H1 (cell line): ENCODE measurements around the gene FOSB. TPM values are rescaled to one million over a fixed set of nuclear protein-coding genes. Genes with fewer than 3 reads are reported as not detected.

ENCODE experiments used
- CTCF ChIA-PET: fragments of 300-600 bp; sonication (Branson Sonifier 250); formaldehyde crosslinking; loops from one replicate; lab custom pipeline; 2021; ENCODE audit not compliant: partially characterized antibody; lab: Charles Lee
- POLR2A ChIA-PET: fragments of 300-600 bp; sonication (Branson Sonifier 250); formaldehyde crosslinking; loops from one replicate; lab custom pipeline; 2021; ENCODE audit warnings: inconsistent platforms; ENCODE audit not compliant: partially characterized antibody; lab: Charles Lee
- DNase-seq, 2 experiments: peaks; one replicate each; pipeline versions ENCODE4 v3.0.0 to v3.0.0-alpha.2; 2010 to 2022; ENCODE audit warnings: low spot score in 2 of 2, low read depth in 1 of 2, mixed read lengths in 1 of 2
- FAIRE-seq: peaks from 2 replicates; lab custom pipeline; 2011; peaks lifted over from hg19 to GRCh38; lab: Jason Lieb, UNC
- H2AFZ ChIP-seq: 2 replicates; pipeline ENCODE4 v1.8.1; 2012; ENCODE audit warnings: low read length, inconsistent platforms
- H2AK5ac ChIP-seq: 2 replicates; pipeline ENCODE4 v1.6.1; 2013; ENCODE audit warnings: low read depth, low read length
- H2BK120ac ChIP-seq: replicated peaks from 2 replicates; pipeline ENCODE3; 2013; ENCODE audit warnings: low read depth, low read length, inconsistent platforms
- H2BK12ac ChIP-seq: 2 replicates; pipeline ENCODE4 v1.6.1; 2013; ENCODE audit warnings: low read depth, low read length
- H2BK15ac ChIP-seq: 2 replicates; pipeline ENCODE4 v1.6.1; 2013; ENCODE audit warnings: low read length
- H2BK20ac ChIP-seq: 2 replicates; pipeline ENCODE4 v1.6.1; 2013; ENCODE audit warnings: low read length
- H2BK5ac ChIP-seq: 2 replicates; pipeline ENCODE4 v1.6.1; 2013; ENCODE audit warnings: low read depth, low read length
- H3K14ac ChIP-seq: 2 replicates; pipeline ENCODE4 v1.6.1; 2013; ENCODE audit warnings: inconsistent platforms; ENCODE audit not compliant: insufficient read length
- H3K18ac ChIP-seq: 2 replicates; pipeline ENCODE4 v1.6.1; 2013; ENCODE audit warnings: low read length; ENCODE audit errors: extremely low read depth
- H3K23ac ChIP-seq: 2 replicates; pipeline ENCODE4 v1.6.1; 2013; ENCODE audit warnings: inconsistent platforms; ENCODE audit not compliant: insufficient read length
- H3K23me2 ChIP-seq: 2 replicates; pipeline ENCODE4 v1.6.1; 2013; ENCODE audit warnings: low read depth, low read length
- H3K27ac ChIP-seq: 2 replicates; pipeline ENCODE4 v1.6.1; 2011; ENCODE audit warnings: low read depth, low read length, inconsistent platforms
- H3K27me3 ChIP-seq, 4 experiments: replicated peaks in 1 of 4; 1 replicate in 1 of 4; 2 replicates in 3 of 4; pipeline versions ENCODE4 v1.6.1 to v1.8.1; 2011 to 2013; ENCODE audit warnings: low read length in 3 of 4, mild to moderate bottlenecking in 3 of 4, inconsistent platforms in 2 of 4, mixed read lengths in 2 of 4, moderate library complexity in 1 of 4; ENCODE audit not compliant: control insufficient read depth in 3 of 4, insufficient read depth in 3 of 4; ENCODE audit errors: extremely low read depth in 1 of 4
- H3K36me3 ChIP-seq, 4 experiments: 2 replicates each; pipeline versions ENCODE4 v1.6.1 to v1.8.1; 2011 to 2013; ENCODE audit warnings: mild to moderate bottlenecking in 4 of 4, low read length in 3 of 4, moderate library complexity in 2 of 4, control low read depth in 1 of 4, inconsistent platforms in 1 of 4; ENCODE audit not compliant: insufficient read depth in 4 of 4, control insufficient read depth in 2 of 4
- H3K4ac ChIP-seq: replicated peaks from 2 replicates; pipeline ENCODE3; 2013; ENCODE audit warnings: low read length, low read depth, mixed read lengths, inconsistent platforms; ENCODE audit not compliant: insufficient read length
- H3K4me1 ChIP-seq, 4 experiments: replicated peaks in 1 of 4; 1 replicate in 1 of 4; 2 replicates in 3 of 4; pipeline versions ENCODE4 v1.6.1 to v1.8.1; 2011 to 2013; ENCODE audit warnings: low read length in 3 of 4, inconsistent platforms in 2 of 4, mixed read lengths in 1 of 4; ENCODE audit not compliant: insufficient read depth in 4 of 4, control insufficient read depth in 3 of 4
- H3K4me2 ChIP-seq, 2 experiments: 2 replicates each; pipeline versions ENCODE4 v1.6.1 to v1.8.1; 2011 to 2013; ENCODE audit warnings: low read depth in 2 of 2, low read length in 2 of 2, control low read depth in 1 of 2, inconsistent platforms in 1 of 2, mild to moderate bottlenecking in 1 of 2; ENCODE audit not compliant: insufficient read depth in 1 of 2
- H3K4me3 ChIP-seq, 4 experiments: fragments of 200-600, 300-600 bp in 1 of 4; sonication (generic), shearing (Covaris generic), sonication (Bioruptor Twin) in 1 of 4; 2 replicates each; pipeline versions ENCODE4 v1.5.1 to v1.8.1; 2011 to 2016; ENCODE audit warnings: low read length in 4 of 4, low read depth in 3 of 4, control low read depth in 2 of 4, inconsistent platforms in 2 of 4, mild to moderate bottlenecking in 2 of 4, mixed read lengths in 1 of 4, moderate library complexity in 1 of 4; ENCODE audit not compliant: insufficient read depth in 2 of 4; ENCODE audit errors: extremely low read depth in 1 of 4
- H3K56ac ChIP-seq: replicated peaks from 2 replicates; pipeline ENCODE3; 2013; ENCODE audit warnings: low read depth, mild to moderate bottlenecking, mixed read lengths, low read length, inconsistent platforms; ENCODE audit not compliant: insufficient read length
- H3K79me1 ChIP-seq: 2 replicates; pipeline ENCODE4 v1.6.1; 2013; ENCODE audit warnings: low read depth, low read length, control low read depth
- H3K79me2 ChIP-seq, 2 experiments: 2 replicates each; pipeline versions ENCODE4 v1.6.1 to v1.8.1; 2012 to 2013; ENCODE audit warnings: low read length in 2 of 2, mild to moderate bottlenecking in 2 of 2, inconsistent platforms in 1 of 2; ENCODE audit not compliant: insufficient read depth in 2 of 2, control insufficient read depth in 1 of 2
- H3K9ac ChIP-seq, 4 experiments: replicated peaks in 1 of 4; 1 replicate in 1 of 4; 2 replicates in 3 of 4; pipeline versions ENCODE4 v1.6.1 to v1.8.1; 2011 to 2013; ENCODE audit warnings: low read depth in 3 of 4, low read length in 3 of 4, control low read depth in 2 of 4, mild to moderate bottlenecking in 2 of 4, moderate library complexity in 2 of 4, inconsistent platforms in 1 of 4; ENCODE audit errors: extremely low read depth in 1 of 4
- H3K9me3 ChIP-seq, 2 experiments: 2 replicates each; pipeline versions ENCODE4 v1.6.1 to v1.8.1; 2012 to 2013; ENCODE audit warnings: mild to moderate bottlenecking in 2 of 2, moderate library complexity in 2 of 2, control low read depth in 1 of 2, inconsistent platforms in 1 of 2, low read depth in 1 of 2, low read length in 1 of 2, mixed read lengths in 1 of 2; ENCODE audit not compliant: insufficient read depth in 2 of 2
- H4K20me1 ChIP-seq, 2 experiments: replicated peaks in 1 of 2; 2 replicates each; pipeline versions ENCODE3 to v1.8.1; 2011 to 2013; ENCODE audit warnings: inconsistent platforms in 2 of 2, low read length in 2 of 2, mild to moderate bottlenecking in 1 of 2; ENCODE audit not compliant: insufficient read depth in 2 of 2, control insufficient read depth in 1 of 2
- H4K5ac ChIP-seq: 2 replicates; pipeline ENCODE4 v1.6.1; 2013; ENCODE audit warnings: low read length, low read depth, mixed read lengths, inconsistent platforms; ENCODE audit not compliant: insufficient read length
- H4K8ac ChIP-seq: 2 replicates; pipeline ENCODE4 v1.8.0; 2013; ENCODE audit warnings: mild to moderate bottlenecking, moderate library complexity, low read length, inconsistent platforms; ENCODE audit not compliant: insufficient read depth; ENCODE audit errors: extremely low read depth
- H4K91ac ChIP-seq: replicated peaks from 2 replicates; pipeline ENCODE3; 2013; ENCODE audit warnings: low read length, mixed read lengths, inconsistent platforms; ENCODE audit not compliant: insufficient read length
- HDAC2 ChIP-seq, 2 experiments: fragments of 300-600 bp in 1 of 2; sonication (generic) in 1 of 2; IDR thresholded peaks; 2 replicates each; pipeline ENCODE4 v1.6.1; 2011 to 2012; ENCODE audit warnings: low read depth in 2 of 2, low read length in 2 of 2, mild to moderate bottlenecking in 2 of 2, moderate library complexity in 2 of 2, borderline replicate concordance in 1 of 2, inconsistent platforms in 1 of 2
- KDM1A ChIP-seq: fragments of 200-600, 300-600 bp; sonication (generic); IDR thresholded peaks from 2 replicates; pipeline ENCODE4 v1.7.1; 2016; ENCODE audit warnings: mild to moderate bottlenecking, low read length, borderline replicate concordance
- POLR2A ChIP-seq, 2 experiments: IDR thresholded peaks; 1 replicate in 1 of 2; 2 replicates in 1 of 2; pipeline ENCODE4 v1.6.1; 2011; ENCODE audit warnings: low read depth in 2 of 2, low read length in 2 of 2, mild to moderate bottlenecking in 2 of 2; ENCODE audit errors: control extremely low read depth in 1 of 2
- RAD21 ChIP-seq, 2 experiments: IDR thresholded peaks in 1 of 2; conservative IDR thresholded peaks in 1 of 2; 2 replicates each; pipeline ENCODE4 v1.6.1; 2011; ENCODE audit warnings: low read depth in 2 of 2, low read length in 2 of 2, improper control_type of control experiment in 1 of 2, inconsistent platforms in 1 of 2, mild to moderate bottlenecking in 1 of 2, moderate library complexity in 1 of 2
- WGBS, 2 experiments: shearing (Covaris generic) in 1 of 2; methylation state at CpG; one replicate each; pipeline versions ENCODE4 v1.1.6 to v1.1.7; 2013 to 2015; ENCODE audit warnings: low lambda C conversion rate in 2 of 2, mixed read lengths in 2 of 2, inconsistent platforms in 1 of 2, low coverage in 1 of 2, missing lambda C conversion rate in 1 of 2; ENCODE audit not compliant: insufficient replicate concordance in 2 of 2, insufficient coverage in 1 of 2, insufficient read length in 1 of 2; ENCODE audit errors: extremely low coverage in 1 of 2, missing lambda C conversion rate in 1 of 2; 5-methylcytosine and 5-hydroxymethylcytosine counted together
- polyA plus RNA-seq, 7 experiments: library from polyadenylated mRNA; depleted of rRNA in 3 of 7; stranded (reverse) in 5 of 7; unstranded in 2 of 7; fragments of >200 nt in 5 of 7; fragments of 200-250 nt in 2 of 7; gene quantifications; 1 replicate in 5 of 7; 2 replicates in 1 of 7; 4 replicates in 1 of 7; pipeline versions ENCODE4 v1.2.1 to v1.2.3, GENCODE V29; 2011 to 2013; ENCODE audit warnings: missing spikeins in 2 of 7, mixed read lengths in 2 of 7
- total RNA-seq: library from RNA; stranded (reverse); fragmentation: NEBNext Ultra II Directional; extraction: Animal tissue kit (Norgen Biotek cat#: 25700); gene quantifications from 2 replicates; pipeline ENCODE4 v1.2.1, GENCODE V29; 2021
- TF ChIP-seq, protein P1 (sequence below): IDR thresholded peaks from 2 replicates; pipeline ENCODE4 v1.6.1; 2011; ENCODE audit warnings: low read depth, mild to moderate bottlenecking, low read length; ENCODE audit not compliant: insufficient read depth
- TF ChIP-seq, protein P2 (sequence below): IDR thresholded peaks from 2 replicates; pipeline ENCODE4 v1.6.1; 2012; ENCODE audit warnings: low read length, inconsistent platforms

FOSB gene
- total and polyA plus RNA-seq, 2 of the 8 experiments (the other 6 are each of a cell fraction or from before 2014, with no cell fraction given), result 0.44 to 2.7 TPM

GRCh38 chr19:45499196-45500180 is 31.7 kb downstream of the FOSB start:
- H3K14ac ChIP-seq, result no peak overlapping the region
- no peak overlapping the region for H4K91ac ChIP-seq
- POLR2A ChIA-PET, result interaction anchor here (0.7 to 2.6 kb wide), 13 partner anchors 8 to 169 kb away, joined by 3 to 20 read pairs (median 5); partner anchors contain the start of genes FOSB and VASP
- FAIRE-seq, result peak; percentile 100
- peak overlapping the region; percentile 46; the same call in 1 of the 2 replicates for H2BK15ac ChIP-seq
- H2BK20ac ChIP-seq, result no peak overlapping the region
- peak; percentile 97 to 98 for DNase-seq
- WGBS, 2 experiments, result 9% methylated on average over 36 of the region's 37 CpGs; no CpG with 5 or more reads in 1 of the 2 experiments
- H2AFZ ChIP-seq, result no peak overlapping the region
- H3K79me2 ChIP-seq, result no peaks in the 10 kb centered on the region
- H3K4me3 ChIP-seq, result peak overlapping the region; percentile 18 to 55 (median 35)
- peaks cover 10 to 22% (median 19%) of the 10 kb centered on the region in 4 experiments; a peak in 6 of 7 replicates for H3K4me1 ChIP-seq
- no peak overlapping the region for H3K56ac ChIP-seq
- CTCF ChIA-PET, result interaction anchor here (1.0 to 2.6 kb wide), 14 partner anchors 11 to 181 kb away, joined by 3 to 13 read pairs (median 4); no protein-coding TSS in a partner anchor
- peaks cover 0 to 10% of the 10 kb centered on the region in 2 experiments for H4K20me1 ChIP-seq
- H3K9ac ChIP-seq, result peak overlapping the region in 2 of 4 experiments; percentile 26 to 28; a peak in 3 of 7 replicates
- peaks cover 0 to 10% (median 4%) of the 10 kb centered on the region in 4 experiments; a peak in 3 of 7 replicates for H3K27me3 ChIP-seq
- peak overlapping the region; percentile 76 to 77 for H3K4me2 ChIP-seq
- H2BK120ac ChIP-seq, result no peak overlapping the region
- no peaks in the 10 kb centered on the region for H3K79me1 ChIP-seq
- H2BK5ac ChIP-seq, result peak overlapping the region; percentile 4; the same call in 1 of the 2 replicates
- no peak overlapping the region for H2AK5ac ChIP-seq
- no peaks in the 10 kb centered on the region for H3K9me3 ChIP-seq
- H3K36me3 ChIP-seq, result peaks cover 0 to 1% (median 0%) of the 10 kb centered on the region in 4 experiments; a peak in 1 of 8 replicates
- H3K23ac ChIP-seq, result no peak overlapping the region
- peak overlapping the region; percentile 92; the same call in 1 of the 2 replicates for H4K8ac ChIP-seq
- peak overlapping the region; percentile 95 for H3K18ac ChIP-seq
- no peak overlapping the region for H4K5ac ChIP-seq
- no peak overlapping the region for H3K4ac ChIP-seq
- no peak overlapping the region; the same call in 1 of the 2 replicates for H3K27ac ChIP-seq
- H2BK12ac ChIP-seq, result peak overlapping the region; percentile 81; the same call in 1 of the 2 replicates
- peaks cover 22% of the 10 kb centered on the region; the same call in 1 of the 2 replicates for H3K23me2 ChIP-seq
- TF ChIP-seq KDM1A, result no peak
- TF ChIP-seq RAD21 (IDR thresholded peaks at IDR 0.05 in 1 of 2, conservative IDR thresholded peaks at IDR 0.05 in 1 of 2; ENCODE audit: low read depth in 2 of 2, low read length in 2 of 2), result no peak
- 0 out of 3 replicates have a peak, but pooled peaks of 1 of the 2 experiments have one; percentile 32 for TF ChIP-seq POLR2A (IDR thresholded peaks at IDR 0.05; ENCODE audit: control extremely low read depth in 1 of 2, low read depth in 2 of 2, low read length in 2 of 2)
- TF ChIP-seq, protein P1, sequence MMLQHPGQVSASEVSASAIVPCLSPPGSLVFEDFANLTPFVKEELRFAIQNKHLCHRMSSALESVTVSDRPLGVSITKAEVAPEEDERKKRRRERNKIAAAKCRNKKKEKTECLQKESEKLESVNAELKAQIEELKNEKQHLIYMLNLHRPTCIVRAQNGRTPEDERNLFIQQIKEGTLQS, result no peak
- TF ChIP-seq HDAC2 (IDR thresholded peaks at IDR 0.05; ENCODE audit: borderline replicate concordance in 1 of 2, low read depth in 2 of 2, low read length in 2 of 2), result no peak
- TF ChIP-seq, protein P2, sequence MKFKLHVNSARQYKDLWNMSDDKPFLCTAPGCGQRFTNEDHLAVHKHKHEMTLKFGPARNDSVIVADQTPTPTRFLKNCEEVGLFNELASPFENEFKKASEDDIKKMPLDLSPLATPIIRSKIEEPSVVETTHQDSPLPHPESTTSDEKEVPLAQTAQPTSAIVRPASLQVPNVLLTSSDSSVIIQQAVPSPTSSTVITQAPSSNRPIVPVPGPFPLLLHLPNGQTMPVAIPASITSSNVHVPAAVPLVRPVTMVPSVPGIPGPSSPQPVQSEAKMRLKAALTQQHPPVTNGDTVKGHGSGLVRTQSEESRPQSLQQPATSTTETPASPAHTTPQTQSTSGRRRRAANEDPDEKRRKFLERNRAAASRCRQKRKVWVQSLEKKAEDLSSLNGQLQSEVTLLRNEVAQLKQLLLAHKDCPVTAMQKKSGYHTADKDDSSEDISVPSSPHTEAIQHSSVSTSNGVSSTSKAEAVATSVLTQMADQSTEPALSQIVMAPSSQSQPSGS, result 0 out of 2 replicates have a peak, but pooled peaks have one; percentile 45
